Activated CD8-positive, alpha-beta memory T cell treated with anti-CD3 and anti-CD28 coated beads for 1 hour (primary cell): Measurements from ENCODE around the gene SIRPA.

Experiments used
- DNase-seq, 2 donors: peaks; one replicate each; pipeline ENCODE4 v3.0.0-alpha.2; 2020; ENCODE audit warnings: low read depth in 1 of 2; ENCODE audit errors: extremely low read depth in 1 of 2

Gene SIRPA

DNA sequence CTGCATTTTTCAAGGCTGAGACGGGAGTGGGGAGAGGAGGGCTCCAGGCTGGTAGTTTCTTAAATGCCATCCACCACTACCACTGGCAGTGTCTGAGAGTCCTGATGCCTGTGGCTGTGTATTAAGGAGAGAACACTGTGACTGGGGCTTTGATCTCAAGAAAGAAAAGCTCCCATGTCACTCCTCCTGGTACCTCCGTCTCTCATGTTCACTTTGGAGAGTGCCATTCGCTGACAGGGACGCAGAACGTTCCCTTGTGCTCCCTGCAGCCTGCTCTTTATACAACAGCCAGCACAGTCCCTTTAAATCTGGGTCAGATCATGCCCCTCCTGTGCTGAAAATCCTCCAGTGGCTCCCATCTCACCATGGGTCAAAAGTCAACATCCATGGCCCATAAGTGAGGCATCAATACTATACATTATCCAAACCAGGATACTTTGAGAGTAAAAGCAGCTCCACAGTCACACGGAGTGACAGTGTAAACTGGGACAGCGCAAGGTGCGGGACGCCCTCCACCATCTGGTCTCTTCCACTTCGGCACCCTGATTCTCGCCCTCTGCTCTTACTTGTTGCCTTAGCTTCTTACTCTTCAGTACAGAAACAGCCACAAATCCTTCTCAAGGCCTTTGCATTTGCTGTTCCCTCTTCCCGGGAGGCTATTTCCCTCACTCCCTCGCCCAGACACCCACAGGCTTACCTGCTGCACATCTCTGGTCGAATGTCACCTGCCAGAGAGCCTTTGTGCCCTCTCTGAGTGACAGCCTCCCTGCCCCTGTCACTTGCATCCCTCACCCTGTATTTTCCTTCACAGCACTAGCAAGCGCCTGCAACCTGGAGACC is 78.6 kb downstream of the SIRPA start:
- DNase-seq, result no peak

DNA sequence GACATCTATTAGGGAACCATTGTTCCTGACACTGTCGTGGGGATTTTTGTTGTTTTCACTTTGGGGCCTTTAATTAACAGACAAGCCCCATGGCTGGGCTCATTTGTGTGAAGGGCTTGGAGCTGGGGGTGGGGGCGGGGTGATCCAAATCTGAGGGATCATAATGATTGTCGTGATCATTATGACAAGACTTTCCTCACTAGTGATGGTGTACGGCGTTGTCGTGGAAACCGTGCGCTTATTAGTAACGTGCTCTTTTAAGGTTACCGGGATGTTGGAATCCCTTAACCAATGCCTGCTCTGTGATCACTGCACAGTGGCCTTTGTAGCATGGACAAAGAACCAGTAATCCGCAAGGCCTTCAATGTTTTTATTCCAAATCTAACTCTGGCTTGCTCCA is 80.1 kb downstream of the SIRPA start:
- no peak for DNase-seq

DNA sequence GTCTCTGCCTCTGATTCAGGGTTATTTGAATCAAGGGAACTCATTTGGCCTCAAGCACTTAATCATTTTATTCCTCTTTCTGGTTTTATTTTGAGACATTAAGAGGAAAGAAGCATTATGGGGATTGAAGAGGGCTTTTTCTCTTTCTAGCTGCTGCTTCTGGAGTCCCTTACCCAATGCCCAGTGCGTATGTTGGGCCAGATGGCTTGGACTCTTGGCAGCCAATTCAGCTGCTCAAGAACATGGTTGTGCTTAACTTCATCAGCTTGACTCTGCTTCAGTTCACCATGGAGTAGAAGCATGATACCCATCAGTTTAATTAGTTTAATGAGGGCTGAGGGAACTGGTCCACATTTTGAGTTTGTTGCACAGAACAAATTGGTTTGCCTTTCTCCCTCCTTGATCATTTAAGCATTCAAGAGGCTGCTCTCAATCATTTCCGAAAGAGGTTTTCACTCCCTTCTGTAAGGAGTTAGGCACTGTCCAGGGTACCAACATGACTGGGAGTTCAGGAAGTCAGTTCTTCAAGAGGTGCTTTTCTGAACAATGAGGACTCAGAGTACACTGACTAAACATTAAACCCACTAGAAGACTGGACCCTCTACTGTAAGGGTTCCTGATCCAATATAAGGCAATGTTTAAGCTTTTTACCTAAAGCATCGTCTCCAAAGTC is 84.0 kb downstream of the SIRPA start:
- no peak for DNase-seq

DNA sequence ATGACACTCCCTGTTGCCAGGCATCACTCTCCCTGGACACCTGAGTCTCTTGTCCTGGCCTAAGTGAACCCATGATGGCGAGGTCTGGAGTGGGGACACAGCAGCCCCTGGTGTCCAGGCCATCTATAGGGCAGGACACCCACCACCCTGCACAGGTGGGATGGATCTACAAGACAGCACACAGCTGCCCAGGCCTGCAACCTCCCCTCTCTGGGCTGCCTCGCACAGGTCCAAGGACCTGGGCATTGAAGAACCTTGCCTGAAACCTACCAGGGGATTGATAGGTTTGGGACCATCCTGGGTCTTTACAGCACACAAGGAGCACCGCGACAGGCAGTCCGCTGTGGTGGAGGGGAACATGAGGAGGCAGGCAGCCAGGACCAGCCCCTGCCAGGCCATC is 87.5 kb downstream of the SIRPA start:
- DNase-seq, result no peak

DNA sequence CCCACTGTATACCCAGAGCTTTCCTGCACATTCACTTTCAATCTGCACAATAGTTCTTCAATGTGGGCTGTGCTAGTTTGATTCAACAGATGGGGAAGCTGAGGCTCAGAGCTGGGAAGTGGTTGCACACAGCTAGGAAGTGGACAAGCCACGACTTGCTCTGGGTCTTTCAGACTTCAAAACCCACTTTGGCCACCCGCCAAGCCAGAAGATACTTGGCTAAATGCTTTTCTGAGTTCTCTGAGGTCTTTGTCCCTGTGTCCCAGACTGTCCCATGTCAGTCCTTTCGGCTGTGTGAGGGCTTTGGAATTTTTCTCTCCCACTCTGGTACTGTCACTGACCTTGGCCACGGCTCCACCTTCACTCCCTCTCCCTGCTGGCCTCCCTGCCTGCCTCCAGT is 88.1 kb downstream of the SIRPA start:
- no peak for DNase-seq

DNA sequence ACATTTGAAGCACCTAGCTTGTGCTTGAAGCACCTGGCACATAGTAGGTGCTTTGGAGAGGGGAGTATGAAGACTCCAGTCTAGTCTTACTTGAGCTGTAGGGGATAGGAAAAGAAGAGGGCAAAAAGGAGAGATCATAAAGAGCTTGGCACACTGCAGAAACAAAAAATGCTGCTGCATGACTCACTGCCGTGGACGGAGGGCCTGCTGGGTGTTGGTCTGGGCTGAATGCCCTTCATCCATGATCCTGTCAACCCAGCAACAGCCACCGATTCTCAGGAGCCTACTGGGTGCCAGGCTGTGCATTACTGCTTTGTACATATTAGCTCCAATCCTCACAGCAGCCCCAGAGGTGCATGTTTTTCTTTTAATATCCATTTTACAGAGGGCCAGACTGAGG is 92.6 kb downstream of the SIRPA start:
- DNase-seq, result no peak
